GM19043 (cell line): ENCODE data around the gene SBF2.
"Not testable (repeated sequence)": the region's sequence is repeated elsewhere in the genome, so short reads cannot be mapped to it uniquely, and the experiment has no call there.

Source experiments
- ATAC-seq: cut with Tn5 transposase; IDR thresholded peaks from one replicate; pipeline ENCODE4 v1.9.1; 2021; ENCODE audit warnings: low read depth; ENCODE audit not compliant: unreplicated experiment

The SBF2 gene

DNA sequence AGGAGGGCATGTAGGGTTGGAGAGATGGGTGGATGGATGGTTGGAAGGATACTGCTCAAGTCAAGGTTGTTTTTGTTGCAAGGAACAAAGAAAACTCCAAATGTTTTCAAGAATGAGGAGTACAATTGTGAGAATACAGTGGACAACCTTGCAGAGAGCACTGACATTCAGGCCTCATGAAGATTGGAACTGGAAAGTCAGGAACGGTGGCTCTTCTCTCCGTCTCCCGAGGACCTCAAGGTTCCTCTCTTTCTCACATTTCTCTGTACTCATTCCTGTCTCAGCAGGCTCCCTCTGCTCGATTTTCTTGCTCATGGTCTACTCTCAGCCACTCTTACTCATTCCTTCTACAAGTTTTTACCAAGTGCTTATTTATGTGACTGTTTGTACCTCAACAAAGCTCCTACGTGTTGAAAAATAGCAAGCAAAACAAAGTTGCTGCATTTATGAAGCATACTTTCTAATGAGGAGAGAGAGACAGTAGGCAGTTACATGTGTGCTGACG, 532.5 kb downstream of the SBF2 start:
- ATAC-seq = no peak

DNA sequence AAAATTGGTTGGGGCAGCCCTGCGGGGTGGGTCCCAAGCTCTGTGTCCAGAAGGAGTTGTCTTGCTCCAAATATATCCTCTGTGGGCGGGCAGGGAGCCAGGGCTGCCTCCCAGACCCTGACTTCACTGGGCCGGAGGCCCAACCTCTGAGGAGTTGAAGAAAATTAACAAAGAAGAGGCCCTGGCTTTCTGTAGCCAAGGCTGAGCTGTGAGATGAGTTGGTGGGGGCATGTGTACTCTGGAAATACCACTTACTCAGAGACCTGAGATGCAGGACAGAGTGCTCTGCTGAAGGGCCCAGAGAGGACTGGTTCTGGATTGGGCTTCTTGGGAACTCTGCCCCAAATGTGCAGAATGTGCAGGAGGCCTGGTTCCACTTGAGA, 533.8 kb downstream of the SBF2 start:
- ATAC-seq = no peak

GRCh38 chr11:9759519-9760192, 534.4 kb downstream of the SBF2 start:
- peak; percentile 44 for ATAC-seq

GRCh38 chr11:9758637-9759518, 535.1 kb downstream of the SBF2 start:
- ATAC-seq = peak; percentile 27

GRCh38 chr11:9757809-9758636, 536.0 kb downstream of the SBF2 start:
- ATAC-seq = peak; percentile 53

GRCh38 chr11:9756878-9757277, 537.1 kb downstream of the SBF2 start:
- no peak for ATAC-seq

GRCh38 chr11:9756461-9756860, 537.6 kb downstream of the SBF2 start:
- ATAC-seq = no peak

DNA sequence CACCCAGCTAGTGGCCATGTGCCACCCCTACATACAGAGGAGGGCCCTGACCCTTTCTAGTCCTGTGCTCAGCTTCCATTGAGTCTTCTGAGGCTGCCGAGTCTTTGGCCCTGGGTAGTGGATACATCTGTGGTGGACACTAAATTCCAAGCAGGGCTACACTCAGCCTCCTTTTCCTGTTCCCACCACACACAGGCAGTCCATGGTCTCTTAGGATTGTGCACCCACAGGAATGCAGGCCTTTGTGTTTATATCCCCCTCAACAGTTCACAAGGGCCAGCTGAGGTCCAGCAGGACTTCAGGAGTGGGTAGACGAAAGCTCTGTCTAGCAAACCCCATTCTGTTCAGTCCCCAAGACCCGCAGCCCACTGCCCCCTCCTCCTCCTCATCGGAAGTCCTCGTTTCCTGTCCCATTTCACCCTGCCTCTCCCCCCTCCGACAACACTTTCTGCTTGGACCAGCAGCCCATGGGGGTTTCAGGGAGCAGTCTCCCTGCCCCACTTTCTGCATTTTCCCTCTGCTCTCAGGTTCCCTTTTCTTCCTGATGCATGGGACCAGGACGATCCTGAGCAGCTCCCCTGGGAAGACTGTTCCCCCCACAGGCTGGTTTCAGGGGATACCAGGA, 538.3 kb downstream of the SBF2 start:
- ATAC-seq = no peak

DNA sequence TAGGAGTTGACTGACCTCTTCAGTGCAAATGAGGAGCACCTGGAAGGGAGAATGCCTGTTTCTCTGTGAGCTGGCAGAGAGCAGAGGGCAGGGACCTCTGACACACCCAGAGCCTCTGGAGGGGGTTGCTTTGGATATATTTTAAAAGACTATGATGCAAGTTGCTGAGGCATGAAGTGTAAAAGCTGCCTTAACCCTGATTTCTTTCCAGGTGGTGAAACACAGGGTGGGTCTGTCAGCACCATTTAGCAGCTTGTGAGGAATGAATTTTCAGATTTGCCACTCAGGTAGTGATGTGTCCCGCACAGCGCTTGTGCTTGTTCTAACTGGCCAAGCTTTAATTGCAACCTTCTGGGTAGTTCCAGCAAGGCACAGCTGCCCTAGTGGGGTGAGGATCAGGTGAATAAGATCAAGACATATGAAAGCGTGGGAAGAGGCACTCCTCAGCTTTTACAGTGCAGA, 540.0 kb downstream of the SBF2 start:
- ATAC-seq = no peak

DNA sequence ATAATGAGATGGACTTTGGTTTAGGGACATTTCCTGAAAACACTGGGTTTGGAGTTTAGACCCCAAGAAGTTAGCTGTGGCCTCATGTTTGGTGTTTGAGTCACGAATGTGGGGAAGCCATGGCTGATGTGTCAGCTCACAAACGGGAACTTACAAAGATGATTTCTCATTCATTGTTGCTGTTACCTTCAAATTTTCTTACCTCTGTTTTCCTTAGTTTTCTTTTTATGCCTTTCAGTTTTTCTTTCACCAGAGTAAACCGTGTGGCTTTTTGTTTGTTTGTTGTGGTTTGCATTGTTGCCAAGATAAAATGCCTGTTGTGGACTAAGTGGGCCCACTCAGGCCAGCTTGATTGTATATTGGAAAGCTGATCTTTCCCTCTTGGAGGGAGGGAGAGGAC, 541.0 kb downstream of the SBF2 start:
- no peak for ATAC-seq

- ATAC-seq = no peak
These were observed 541.9 kb downstream of the SBF2 start for GRCh38 chr11:9752091-9752490.

DNA sequence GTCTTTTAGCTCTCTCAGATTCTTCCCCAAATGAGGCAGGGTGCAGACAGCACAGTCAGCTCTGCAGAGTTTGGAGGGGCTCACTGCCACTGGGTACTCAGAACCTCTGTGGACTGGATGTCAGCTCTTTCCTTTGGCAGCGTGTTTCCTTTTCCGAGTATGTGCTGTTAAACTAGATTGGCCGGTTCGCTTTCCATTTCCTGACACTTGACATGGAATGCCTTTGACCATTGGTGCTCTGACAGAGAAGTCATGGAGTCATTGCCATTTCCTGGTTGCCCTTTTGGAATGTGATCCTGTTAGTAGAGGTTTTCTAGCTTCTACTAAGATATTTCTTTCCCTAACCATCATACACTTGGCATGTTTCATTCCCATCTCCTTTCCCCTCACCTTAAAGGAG, 543.5 kb downstream of the SBF2 start:
- ATAC-seq = no peak

- ATAC-seq = peak; percentile 55
These were observed 545.6 kb downstream of the SBF2 start for GRCh38 chr11:9748361-9748970.

DNA sequence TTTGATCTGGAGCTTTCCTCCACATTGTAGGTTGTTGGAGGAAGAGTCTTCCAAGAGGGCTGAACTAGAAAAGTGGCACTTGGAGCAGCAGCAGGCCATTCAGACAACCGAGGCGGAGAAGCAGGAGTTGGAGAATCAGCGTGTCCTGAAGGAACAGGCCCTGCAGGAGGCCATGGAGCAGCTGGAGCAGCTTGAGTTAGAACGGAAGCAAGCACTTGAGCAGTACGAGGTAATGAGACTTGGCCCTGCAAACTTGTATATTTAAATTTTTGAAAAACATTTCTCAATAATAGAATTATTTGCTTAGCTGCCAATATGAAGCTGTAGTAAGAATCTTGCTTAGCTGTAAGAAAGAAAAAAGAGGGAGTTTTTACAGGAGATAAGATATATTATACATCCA, 546.2 kb downstream of the SBF2 start:
- no peak for ATAC-seq

DNA sequence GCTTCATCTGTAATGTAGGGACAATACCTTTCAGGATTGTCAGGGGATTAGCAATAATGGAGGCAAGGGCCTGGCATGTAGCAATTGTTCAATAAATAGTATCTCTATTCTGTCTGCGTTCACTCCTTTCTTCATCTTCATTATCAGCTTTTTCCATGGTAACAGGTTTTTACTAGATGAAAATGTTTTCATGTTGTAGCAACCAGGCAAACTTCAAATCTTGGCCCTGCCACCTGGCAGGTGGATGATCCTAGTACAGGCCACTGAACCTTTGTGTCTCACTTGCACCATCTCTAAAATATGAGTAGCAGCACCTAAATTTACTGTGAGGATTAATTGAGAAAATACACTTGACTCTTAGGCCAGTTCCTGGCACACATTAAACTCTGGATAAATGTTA, 546.8 kb downstream of the SBF2 start:
- ATAC-seq = no peak

DNA sequence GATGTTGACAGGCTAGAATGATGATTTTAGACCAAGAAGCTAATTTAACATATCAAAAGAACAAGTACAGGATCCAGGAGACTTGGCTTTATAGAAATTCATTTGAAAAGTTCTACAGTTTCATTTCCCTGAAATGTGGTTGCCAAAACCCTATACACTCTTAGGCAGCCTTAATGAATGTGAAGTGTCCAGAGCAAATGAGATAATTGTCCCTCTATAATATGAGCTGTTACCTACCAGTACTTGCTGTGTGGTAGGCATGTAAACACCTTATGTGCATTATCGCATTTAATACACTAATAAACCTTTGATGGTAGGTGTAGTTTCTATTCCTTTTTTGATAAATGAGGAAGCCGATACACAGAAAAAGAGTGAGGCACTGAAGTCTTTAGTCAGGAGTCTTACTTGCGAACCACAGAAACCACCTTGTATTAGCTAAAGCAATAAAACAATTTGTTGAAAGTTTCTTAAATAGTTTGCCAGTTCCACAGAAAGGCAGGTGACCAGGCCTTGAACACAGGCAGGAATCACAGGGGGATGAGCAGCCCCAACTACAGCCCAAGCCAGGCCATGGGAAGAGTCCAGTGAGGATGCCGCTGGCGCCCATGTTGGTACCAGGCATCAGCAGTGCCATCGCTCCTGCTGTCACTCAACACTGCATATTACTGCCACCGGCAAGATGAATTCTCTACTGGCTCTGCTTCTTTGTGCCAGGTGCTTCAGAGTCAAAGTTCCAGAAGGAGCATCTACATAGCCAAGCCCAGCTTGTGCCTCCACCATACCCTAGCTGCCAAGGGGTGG, 548.4 kb downstream of the SBF2 start:
- peak; percentile 57 for ATAC-seq

- not testable (repeated sequence) for ATAC-seq
These were observed 550.5 kb downstream of the SBF2 start for GRCh38 chr11:9743512-9743911.

- no peak for ATAC-seq
These were observed 552.8 kb downstream of the SBF2 start for GRCh38 chr11:9741260-9741659.

DNA sequence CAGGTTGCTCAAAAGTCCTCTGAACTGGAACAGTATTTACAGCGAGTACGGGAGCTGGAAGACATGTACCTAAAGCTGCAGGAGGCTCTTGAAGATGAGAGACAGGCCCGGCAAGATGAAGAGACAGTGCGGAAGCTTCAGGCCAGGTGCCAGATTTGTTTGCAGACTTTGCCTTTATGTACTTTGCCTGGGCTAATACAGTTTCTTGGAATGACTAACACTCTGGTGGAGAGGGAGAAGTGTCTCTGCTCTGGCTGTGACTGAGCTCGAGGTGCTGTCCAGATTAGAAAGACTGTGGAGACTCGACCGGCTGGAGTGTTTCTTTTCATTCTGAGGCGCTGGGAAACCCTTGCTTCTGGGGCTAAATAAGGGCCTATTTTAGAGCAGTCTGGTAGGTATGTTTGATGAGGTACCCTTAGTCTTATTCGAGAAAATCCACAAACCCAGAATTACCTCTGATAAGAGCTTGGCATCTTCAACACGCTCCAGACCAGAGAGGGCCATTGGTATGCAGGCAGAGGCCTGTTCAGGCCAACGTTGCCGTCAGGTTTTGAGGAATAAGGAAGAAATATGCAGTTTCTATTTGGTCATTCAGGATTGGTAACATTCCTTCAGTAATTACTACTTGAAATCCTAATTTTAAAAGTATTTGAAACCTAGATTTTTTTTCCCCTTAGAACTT, 553.7 kb downstream of the SBF2 start:
- ATAC-seq = no peak
